ENCODE data around the gene BPIFB6.
A peak's percentile ranks its signal among the peaks of the same experiment; 100 is the strongest.

Gene BPIFB6

DNA sequence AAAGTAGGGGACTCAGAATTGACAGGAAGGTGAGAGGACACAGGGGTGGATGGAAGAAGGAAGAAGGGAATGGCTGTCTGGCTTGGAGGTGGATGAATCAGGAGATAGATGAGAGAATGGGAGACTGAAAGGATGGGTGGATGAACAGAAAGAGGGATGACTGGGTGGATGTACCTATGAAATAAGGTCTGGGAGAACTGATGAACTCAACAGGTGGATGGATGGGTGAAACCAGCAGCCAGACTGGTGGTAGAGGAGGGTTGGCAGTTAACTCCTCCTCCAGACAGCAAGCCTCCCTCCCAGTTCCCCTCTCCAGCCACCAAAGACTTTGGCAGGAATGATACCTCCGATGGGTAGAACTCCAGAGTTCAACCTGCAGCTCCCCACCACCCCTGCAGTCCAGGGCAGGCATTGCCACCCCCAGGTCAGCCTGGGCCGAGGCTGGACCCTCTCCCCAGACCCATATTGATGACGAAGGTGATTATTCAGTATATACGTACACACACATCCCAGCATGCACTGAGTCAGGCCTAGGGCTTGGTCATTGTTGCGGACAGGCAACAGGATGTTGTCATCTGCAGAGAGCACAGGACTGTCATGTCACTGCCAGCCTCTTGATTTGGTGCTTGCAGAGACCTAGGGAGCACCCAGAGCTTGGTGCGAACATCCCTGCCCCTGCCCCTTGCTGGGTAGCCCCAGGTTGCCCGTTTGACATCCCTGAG lies 29.2 kb upstream of the BPIFB6 start:
- DNase-seq, result no peak

DNA sequence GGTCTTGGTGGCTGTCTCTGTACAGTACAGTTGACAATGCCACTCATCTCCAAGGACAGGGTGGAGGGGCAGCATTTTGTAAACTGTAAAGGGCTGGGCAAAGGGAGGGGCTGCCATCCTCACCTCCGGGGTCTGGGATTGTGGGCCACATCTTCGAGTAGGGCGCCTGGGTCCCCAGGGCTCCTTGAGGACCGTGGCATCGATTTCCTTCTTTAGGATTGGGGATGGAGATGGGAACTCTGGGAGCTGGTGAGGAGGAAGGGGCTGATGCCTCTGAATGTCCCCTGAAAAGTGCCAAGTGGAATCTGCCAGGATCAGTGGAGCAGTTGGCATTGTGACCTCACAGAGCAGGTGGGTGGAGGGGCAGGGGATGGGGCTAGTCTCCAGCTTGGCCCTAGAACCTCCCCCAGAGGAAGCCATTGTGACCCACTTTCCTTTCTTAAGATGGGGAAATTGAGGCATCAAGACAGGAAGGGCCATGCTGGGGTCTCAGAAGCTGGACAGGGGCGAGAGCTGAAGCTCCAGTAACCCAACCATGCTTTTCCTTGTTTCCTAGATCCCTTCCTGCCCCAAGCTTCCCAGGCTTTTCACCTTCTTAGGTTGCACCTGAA lies 27.2 kb upstream of the BPIFB6 start, which contains the start of gene SUN5:
Gene SUN5 (minus strand): TSS at position 293 of the 611 bp plus-strand sequence. CDS start 93 bp downstream, at position 200.
- DNase-seq, result no peak

DNA sequence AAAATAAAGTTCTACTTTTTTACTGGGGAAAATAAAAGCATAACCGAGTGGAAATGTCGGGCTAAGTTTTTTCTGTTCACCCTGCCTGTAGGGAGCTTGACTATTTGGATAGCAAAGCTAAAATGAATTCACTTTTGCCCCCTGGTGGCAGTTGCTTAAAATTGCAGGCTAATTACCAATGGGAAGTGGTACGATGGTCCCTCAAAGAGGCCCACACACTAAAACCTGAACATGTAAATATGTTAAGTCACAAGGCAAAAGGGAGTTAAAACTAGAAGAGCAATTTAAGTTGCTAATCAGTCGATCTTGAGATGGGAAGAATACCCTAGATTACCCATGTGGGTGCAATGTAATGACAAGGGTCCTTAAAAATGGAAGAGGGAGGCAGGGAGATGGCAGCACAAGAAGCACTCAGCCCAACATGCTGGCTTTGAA lies 26.3 kb upstream of the BPIFB6 start:
- DNase-seq, result no peak

DNA sequence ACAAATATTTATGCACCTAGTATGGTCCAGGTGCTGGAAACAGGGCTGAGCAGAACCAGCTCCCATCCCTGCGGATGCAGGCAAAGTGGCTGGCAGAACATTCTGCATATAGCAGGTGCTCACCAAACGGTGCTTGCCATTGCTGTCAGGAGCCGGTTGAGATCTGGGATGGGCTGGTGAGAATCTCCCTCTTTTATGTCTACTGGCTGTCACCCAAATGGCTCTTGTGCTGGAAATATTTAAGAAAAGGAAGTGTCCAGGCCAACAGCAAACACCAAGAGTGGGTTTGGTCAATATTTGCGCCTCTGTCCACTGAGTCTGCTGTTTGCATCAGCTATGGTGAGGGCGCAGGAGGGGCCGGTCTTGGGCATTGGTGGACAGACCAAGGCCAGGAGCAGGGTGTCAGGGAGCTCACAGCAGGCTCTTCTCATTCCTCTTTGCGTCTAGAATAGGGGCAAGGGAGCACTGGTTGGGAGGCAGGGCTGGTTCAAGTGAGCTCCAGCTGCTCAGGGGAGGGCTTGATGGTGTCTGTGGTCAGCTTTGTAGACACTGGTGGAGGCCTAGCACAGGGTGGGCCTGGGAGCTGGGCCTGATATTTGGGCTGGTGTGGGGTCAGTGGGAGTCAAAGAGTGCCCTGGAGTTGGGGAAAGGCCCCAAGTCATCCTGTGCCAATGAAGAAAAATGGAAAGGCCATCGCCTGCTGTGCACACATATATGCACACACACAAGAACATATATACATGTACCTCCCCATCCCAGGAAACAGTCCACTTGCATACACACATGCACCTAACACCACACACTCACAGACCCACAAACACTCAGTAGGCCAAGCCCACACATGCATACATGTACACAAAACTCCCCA lies 25.3 kb upstream of the BPIFB6 start:
- no peak for DNase-seq

DNA sequence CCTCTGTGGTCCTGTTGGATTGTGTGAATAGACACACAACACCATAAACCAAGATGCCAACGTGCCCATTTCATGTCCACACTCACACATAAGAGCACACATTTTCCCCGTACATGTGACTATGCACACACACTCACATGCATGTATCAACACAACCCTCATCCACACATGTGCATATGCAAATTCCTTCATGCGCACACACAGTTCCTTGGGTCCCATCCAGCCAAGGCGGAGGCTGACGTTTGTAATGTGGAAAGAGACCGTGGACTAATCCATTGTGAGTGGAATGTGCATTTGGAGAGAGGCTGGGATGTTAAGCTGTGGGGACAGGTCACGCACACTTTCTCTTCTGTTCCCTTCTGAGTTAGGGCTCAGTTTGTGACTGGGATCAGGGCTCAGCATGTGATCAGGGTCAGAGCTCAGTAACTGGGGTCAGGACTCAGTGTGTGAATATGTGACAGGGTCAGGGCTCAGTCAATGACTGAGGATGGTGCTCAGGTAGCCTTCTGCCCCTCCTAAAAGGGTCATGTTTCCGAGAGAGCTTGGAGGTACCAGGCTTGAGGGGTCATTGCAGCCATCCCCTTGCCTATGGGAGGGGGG lies 24.6 kb upstream of the BPIFB6 start:
- no peak for DNase-seq

DNA sequence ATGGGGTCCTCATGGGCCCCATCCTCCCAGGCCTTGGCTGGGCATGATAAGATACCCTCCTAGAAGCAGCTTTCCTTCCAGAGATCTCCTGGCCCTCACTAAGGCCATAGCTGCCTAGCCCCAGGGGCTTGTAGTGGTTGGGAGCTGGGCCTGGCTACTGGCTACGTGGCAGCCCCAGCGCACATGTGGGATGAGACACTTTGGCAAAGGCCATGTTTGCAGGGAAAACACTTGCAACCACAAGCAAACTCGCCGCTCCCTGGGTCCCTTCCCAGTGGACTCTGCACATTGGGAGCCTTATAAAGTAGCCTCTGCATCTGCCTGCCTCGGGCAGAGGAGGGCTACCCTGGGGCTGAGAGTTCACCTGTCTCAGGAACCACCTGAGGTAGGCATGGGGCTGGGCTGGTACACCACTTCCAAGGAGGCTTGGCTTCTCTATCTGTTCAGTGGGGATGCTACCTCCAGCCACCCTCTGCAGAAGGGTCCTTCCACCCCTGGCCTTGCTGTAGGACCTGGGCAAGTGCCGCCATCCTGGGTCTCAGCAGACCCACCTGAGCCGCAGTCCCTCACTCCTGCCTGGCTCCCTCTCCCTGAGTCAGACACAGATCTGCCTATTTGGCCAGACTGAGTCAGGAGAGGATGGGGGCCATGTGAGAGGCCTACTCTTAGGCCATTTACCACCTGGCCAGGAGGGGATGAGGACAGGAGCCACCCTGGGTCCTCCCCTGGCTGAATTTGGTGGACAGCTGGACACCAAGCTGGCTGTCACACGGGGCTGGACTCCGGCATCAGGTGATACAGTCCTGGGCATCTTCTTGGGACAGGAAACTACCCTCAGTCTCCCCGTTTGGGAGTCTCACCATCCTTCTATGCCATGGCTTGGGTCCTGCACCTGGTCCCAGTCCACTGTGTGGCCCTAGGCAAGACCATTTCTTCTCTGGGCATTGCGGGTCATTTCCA lies 23.8 kb upstream of the BPIFB6 start, which contains the start of gene BPIFB2:
Gene BPIFB2 (plus strand): TSS at position 329 of the 960 bp plus-strand sequence. CDS start 871 bp downstream, outside the sequence.
- no peak for DNase-seq

DNA sequence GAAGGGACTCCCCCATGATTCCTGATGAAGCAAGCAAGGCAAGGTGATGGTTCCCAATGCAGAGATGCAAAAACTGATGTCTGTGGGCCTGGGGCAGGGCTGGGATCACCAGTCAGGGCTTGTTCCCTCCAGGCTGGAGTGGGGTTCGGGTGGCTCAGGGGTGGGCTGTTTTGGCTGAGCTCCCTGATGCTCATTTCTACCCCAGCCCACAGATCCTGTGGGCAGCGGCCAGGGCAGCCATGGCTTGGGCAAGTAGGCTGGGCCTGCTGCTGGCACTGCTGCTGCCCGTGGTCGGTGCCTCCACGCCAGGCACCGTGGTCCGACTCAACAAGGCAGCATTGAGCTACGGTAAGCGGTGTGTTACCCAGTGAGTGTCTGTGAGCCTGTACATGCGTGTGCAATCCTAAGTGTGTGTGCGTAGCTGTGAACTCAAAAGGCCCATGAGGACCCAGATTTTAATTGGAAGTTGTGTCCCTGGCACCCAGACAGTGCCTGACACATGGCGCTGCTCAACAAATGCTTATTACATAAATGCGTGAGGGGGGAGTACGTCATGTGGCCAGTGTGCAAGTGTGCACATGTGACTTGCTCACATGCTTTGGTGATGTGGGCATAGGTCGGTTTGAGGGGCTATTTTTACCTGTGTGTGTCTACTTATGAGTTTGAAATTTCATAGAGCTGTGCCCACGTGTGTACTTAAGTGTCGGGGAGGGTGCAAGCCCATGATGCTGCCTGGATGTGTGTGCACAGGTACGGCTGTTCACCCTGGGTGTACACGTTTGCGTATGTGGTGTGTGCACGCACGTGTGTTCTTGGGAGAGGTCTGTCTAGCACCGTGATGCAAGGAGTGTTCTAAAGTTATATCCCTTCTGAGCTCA lies 22.9 kb upstream of the BPIFB6 start:
- no peak for DNase-seq

DNA sequence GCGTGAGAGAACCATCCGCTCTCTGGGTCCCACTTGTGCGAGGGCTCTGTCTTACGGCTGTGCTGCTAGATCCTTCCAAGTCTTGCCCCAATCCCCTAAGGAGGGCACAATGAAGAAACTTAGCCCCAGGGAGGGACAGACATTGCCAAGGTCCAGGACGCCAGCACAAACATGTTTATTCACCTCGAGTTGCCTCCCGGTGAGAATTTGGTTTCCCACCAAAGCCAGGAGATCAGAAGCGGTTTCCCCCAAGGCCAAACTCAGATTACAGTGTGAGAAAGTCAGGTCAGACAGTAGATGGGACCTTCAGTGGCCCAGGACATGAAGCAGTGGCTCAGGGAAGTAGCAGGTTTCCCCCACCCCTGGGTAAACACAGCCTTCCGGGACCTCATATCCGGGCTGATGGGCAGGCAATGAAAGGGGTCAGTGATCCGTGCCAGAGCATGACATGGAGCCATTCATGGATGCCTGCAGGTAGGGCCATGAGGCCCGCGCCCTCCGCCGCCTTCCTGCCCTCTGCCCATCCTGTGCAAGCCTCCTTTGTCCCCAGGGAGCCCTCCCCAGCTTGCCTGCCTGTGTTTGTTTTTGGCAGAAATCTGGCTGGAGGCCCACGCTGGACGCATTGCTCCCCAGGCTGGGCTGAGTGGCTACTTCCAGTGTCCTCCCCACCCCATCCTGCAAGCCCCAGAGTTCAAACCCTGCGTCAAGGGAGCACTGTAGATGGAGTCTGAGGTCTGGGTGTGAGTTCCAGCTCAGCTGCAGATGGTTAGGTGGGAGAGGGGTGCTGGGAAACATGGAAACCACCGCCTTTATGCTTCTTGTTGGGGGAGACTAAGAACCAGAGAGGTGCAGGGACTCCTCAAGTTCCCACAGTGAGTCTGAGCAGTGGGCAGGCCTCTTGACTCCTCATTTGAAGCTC lies 22.0 kb upstream of the BPIFB6 start:
- DNase-seq, result peak; percentile 22

DNA sequence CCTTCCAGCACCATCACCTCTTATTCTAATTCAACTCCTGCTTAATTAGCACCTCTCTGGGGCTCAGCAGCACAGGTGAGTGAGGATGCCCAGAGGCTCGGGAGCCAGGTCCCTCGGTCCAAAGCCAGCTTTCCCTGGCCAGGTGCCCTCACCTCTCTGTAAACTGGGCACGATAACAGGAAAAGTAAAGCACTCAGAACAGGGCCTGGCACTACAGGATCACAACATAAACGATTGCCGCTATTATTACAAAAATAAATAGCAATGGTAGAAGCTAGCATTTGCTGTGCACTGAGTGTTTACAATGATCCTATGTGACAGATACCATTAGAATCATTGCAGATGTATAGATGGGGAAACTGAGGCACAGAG lies 21.3 kb upstream of the BPIFB6 start:
- DNase-seq, result no peak

DNA sequence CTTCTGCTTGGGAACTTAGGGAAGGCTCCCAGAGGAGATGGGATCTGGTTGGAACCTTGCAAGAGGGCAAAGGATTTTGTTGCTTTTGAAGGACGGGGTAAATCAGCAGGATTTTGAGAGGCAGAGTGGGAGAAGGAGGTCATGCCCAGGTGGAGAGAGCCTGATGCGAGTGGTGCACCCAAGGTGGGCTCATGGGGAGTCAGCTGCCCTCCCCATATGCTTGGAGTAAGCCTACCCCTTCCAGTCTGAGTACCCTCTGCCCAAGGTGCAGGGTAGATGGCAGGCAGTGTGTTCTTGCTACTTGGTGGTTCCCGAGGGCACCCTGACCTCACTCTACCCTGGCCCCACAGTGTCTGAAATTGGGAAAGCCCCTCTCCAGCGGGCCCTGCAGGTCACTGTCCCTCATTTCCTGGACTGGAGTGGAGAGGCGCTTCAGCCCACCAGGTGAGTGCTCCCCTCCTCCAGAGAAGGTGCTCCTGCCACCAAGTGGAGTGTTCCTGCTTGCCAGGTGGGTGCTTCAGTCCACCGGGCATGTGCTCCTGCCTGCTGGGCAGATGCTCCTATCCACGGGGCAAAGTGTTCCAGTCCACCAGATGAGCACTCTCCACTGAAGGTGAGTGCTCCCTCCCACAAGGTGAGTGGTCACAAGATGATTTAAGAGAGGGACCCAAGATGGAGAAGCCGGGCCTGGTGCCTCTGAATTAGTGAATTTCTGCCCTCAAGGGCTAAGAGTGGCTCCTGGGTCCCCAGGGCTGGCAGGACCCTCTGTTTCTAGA lies 20.6 kb upstream of the BPIFB6 start:
- no peak for DNase-seq

DNA sequence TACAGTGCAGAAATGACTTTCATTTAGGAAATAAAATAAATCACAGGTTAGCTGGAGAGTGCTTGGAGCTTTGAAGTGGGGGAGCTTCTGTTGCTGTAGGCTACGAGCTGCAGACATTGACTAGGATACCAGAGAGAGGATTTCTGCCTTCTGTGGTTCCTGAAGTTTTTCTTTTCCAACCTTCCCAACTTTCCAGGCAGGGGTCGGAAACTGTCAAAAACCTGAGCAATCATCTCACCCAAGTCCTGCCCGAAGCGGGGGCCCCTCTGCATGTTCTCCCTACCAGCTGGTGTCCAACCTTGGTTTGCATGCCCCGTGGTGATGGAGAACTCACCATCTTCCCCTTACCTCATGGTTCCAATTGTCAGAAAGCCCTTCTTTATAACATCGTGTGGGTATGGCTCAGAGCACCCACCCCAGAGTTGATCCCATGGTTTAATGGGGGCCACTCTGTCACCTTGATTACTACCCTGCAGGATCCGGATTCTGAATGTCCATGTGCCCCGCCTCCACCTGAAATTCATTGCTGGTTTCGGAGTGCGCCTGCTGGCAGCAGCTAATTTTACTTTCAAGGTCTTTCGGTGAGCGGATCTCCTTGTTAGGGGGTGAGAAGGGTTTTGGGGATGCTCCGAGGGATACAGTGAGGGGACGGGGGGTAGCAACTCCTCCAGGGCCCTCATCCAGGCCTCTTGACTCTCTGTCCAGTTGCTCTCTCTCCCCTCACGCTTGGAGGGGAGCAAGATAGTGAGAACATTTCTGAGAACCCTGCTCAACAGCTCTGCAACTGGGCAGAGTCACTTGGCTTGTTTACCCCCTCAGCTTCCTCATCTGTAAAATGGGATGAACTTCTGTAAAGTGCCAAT lies 18.9 kb upstream of the BPIFB6 start:
- no peak for DNase-seq

DNA sequence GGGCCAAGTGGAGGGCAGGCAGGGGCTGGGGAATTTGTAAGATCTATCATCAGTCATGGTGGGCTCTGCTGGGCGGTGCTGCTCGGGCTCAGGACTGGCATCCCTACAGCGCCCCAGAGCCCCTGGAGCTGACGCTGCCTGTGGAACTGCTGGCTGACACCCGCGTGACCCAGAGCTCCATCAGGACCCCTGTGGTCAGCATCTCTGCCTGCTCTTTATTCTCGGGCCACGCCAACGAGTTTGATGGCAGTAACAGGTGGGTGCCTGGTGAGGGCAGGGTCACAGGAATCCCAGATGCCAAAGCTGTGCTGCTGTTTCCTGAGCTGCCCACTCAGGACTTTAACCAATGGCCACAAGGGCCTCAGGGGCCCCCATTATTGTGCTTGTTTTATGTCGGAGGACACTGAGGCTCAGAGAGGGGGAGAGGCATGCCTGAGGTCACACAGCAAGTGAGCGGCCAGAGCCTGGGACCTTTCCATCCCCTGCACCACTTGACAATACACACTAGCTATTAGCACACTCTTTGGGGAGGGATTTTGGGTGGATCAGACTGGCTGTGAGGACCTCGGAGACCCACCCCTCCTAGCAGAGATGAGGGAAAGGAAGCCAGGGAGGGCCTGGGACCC lies 17.6 kb upstream of the BPIFB6 start:
- DNase-seq, result no peak

DNA sequence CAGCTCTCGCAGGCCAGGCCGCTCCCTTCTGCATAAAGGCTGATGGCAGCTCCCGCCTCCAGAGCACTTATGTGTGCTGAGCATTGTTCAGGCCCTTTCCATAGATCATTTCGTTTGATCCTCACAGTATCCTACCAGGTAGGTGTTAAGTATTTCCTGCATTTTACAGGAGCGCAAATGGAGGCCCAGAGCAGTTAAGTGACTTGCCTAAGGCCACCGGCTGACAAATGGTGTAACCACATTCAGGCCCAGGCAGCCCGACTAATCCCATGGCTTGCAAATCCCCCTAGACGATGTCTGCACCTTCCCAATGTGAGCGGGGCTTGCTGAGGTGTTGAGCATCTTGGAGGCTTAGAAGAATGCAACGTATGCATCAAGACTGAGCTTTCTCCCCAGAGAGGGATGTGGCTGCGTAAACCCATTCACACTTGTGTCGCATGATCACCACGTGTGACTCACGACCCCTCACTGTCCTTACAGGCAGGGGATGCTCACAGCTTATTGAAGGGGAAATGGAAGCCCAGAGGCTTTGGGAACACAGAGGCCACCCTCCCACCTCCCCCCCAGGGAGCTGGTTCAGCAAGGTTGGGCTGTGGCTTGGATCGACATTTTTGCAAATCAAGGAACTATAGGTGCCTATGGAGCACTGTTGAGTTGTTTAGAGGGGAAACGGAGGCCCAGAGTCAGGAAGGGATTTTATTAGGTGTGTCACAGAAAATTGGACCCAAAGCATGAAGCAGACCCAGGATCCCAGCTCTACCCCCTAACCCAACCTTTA lies 16.9 kb upstream of the BPIFB6 start:
- DNase-seq, result peak; percentile 8

DNA sequence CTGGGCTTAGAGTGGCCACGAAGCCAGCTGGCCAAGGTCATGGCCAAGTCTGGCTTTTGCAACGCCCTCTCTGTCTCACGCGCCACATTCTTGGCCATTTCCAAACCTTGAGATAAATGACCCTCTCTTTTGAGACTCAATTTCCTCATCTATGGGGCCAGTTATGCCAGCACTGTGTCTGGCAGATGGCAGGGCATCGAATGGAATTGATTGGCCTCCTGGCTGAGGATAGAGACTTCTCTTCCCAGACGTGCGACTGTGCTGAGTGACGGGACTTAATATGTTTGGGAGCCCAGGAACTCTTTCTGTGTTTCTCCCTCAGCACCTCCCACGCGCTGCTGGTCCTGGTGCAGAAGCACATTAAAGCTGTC lies 16.3 kb upstream of the BPIFB6 start:
- no peak for DNase-seq

DNA sequence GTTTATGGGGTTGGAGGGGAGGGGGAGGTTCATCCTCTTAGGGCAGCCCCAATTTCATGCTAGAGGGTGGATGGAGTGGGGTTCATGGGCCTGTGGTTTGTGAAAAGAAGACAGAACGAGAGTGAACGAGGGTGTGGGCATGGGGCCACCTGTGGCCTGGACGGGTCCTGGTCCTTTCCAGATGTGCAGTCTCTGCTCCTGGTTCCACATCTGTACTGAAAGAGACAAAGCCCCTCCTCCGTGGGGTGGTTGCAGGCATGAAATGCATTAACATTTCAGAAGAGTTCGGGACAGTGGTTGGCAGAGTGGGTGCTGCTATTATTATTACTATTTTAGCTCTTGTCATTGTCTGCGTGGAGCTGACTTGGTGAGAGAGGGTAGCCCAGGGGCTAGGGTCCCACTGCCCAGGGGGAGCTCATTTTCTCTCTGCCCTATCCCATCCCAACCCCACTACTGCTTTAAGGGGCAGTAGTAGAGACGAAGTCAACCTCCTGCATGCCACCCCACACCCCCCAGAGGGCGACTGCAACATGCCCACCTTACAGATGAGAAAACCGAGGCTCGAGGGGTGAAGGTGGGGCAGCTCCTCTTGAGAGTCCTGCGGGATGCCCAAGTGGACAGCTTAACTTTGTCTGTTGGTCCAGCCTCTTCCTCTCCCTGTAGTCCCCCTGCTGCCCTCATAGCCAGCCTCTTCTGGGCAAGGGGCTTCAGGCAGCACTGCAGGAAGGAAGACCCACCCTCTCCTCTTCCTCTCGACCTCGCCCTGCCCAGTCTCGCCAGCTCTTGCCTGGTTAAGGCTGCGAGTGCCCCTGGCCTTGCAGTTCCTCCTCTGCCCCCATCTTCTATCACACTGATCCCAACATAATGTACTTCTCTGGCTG lies 15.5 kb upstream of the BPIFB6 start:
- no peak for DNase-seq
